Naive thymus-derived CD4-positive, alpha-beta T cell (primary cell): ENCODE data around the gene OR4F15. TPM values are rescaled to one million over a fixed set of nuclear protein-coding genes. Genes with fewer than 3 reads are reported as not detected.

ENCODE experiments used
- ATAC-seq: fragments of 150-1000 bp; cut with Tn5 transposase; 2 replicates; pipeline ENCODE4 v1.10.0; 2021; ENCODE audit warnings: mild to moderate bottlenecking, moderate library complexity
- CTCF ChIA-PET: fragments of 350-600 bp; sonication (Branson Sonifier 250); formaldehyde crosslinking; loops from one replicate; lab custom pipeline; 2021; ENCODE audit warnings: antibody characterized with exemption; lab: Charles Lee
- POLR2A ChIA-PET: fragments of 350-600 bp; sonication (Branson Sonifier 250); formaldehyde crosslinking; loops from one replicate; lab custom pipeline; 2021; ENCODE audit warnings: antibody characterized with exemption, inconsistent platforms; lab: Charles Lee
- DNase-seq, 9 donors: peaks; one replicate each; pipeline versions ENCODE4 v3.0.0 to v3.0.0-alpha.2; 2020 to 2022; ENCODE audit warnings: mixed read lengths in 1 of 9
- H3K27ac ChIP-seq: one replicate; pipeline ENCODE4 v1.7.0; 2013; ENCODE audit warnings: mild to moderate bottlenecking, low read depth, low read length, moderate library complexity
- H3K27me3 ChIP-seq, 2 donors: one replicate each; pipeline ENCODE4 v1.7.0; 2013; ENCODE audit warnings: low read length in 2 of 2, mild to moderate bottlenecking in 2 of 2, moderate library complexity in 2 of 2; ENCODE audit not compliant: control insufficient read depth in 2 of 2, insufficient read depth in 2 of 2
- H3K36me3 ChIP-seq, 3 experiments: 1 replicate in 2 of 3; 2 replicates in 1 of 3; pipeline ENCODE4 v1.7.0; 2013; ENCODE audit warnings: low read length in 3 of 3, mild to moderate bottlenecking in 3 of 3, moderate library complexity in 1 of 3; ENCODE audit not compliant: insufficient read depth in 3 of 3, control insufficient read depth in 2 of 3
- H3K4me1 ChIP-seq, 2 donors: one replicate each; pipeline ENCODE4 v1.7.0; 2013; ENCODE audit warnings: low read length in 2 of 2, mild to moderate bottlenecking in 2 of 2, moderate library complexity in 1 of 2; ENCODE audit not compliant: control insufficient read depth in 2 of 2, insufficient read depth in 2 of 2
- H3K4me3 ChIP-seq: 2 replicates; pipeline ENCODE4 v1.7.0; 2013; ENCODE audit warnings: mild to moderate bottlenecking, low read length
- H3K9me3 ChIP-seq, 3 experiments: 1 replicate in 2 of 3; 2 replicates in 1 of 3; pipeline ENCODE4 v1.7.0; 2013; ENCODE audit warnings: low read length in 3 of 3; ENCODE audit not compliant: control insufficient read depth in 2 of 3
- H3K27ac Mint-ChIP-seq, 9 donors: one replicate each; pipeline ENCODE4 v1.8.0; 2020 to 2022; ENCODE audit warnings: mixed read lengths in 9 of 9, mild to moderate bottlenecking in 8 of 9, moderate library complexity in 5 of 9, inconsistent platforms in 2 of 9
- H3K27me3 Mint-ChIP-seq, 5 donors: one replicate each; pipeline ENCODE4 v1.8.0; 2021 to 2022; ENCODE audit warnings: mixed read lengths in 5 of 5, mild to moderate bottlenecking in 1 of 5
- H3K36me3 Mint-ChIP-seq, 5 donors: one replicate each; pipeline ENCODE4 v1.8.0; 2020 to 2022; ENCODE audit warnings: mixed read lengths in 5 of 5, mild to moderate bottlenecking in 3 of 5, inconsistent platforms in 1 of 5
- H3K4me1 Mint-ChIP-seq, 7 donors: one replicate each; pipeline ENCODE4 v1.8.0; 2020 to 2022; ENCODE audit warnings: mixed read lengths in 7 of 7, mild to moderate bottlenecking in 3 of 7, inconsistent platforms in 1 of 7
- H3K4me3 Mint-ChIP-seq, 10 donors: one replicate each; pipeline ENCODE4 v1.8.0; 2020 to 2022; ENCODE audit warnings: mild to moderate bottlenecking in 10 of 10, mixed read lengths in 10 of 10, moderate library complexity in 6 of 10, inconsistent platforms in 2 of 10
- H3K9me3 Mint-ChIP-seq, 11 donors: one replicate each; pipeline ENCODE4 v1.8.0; 2020 to 2022; ENCODE audit warnings: mixed read lengths in 11 of 11, mild to moderate bottlenecking in 4 of 11, inconsistent platforms in 1 of 11, moderate library complexity in 1 of 11
- intact Hi-C, 2 donors: fragments of 100-400 bp; cut with micrococcal nuclease; formaldehyde crosslinking; loops; one replicate each; pipeline ENCODE4 v1.15.1; 2023
- polyA plus RNA-seq, 2 donors: library from polyadenylated mRNA; unstranded; fragments of 300-500 nt; fragmentation: Illumina TruSeq; gene quantifications; one replicate each; pipeline ENCODE4 v1.2.3, GENCODE V29; 2021
- total RNA-seq, 6 experiments: library from RNA in 5 of 6; stranded (reverse) in 5 of 6; gene quantifications; 1 replicate in 5 of 6; 2 replicates in 1 of 6; pipeline ENCODE4 v1.2.3 and lab custom pipeline; 2021 to 2026

OR4F15 gene
- total and polyA plus RNA-seq, 7 experiments from 2014 or later = 0.16 TPM; not detected in 6

DNA sequence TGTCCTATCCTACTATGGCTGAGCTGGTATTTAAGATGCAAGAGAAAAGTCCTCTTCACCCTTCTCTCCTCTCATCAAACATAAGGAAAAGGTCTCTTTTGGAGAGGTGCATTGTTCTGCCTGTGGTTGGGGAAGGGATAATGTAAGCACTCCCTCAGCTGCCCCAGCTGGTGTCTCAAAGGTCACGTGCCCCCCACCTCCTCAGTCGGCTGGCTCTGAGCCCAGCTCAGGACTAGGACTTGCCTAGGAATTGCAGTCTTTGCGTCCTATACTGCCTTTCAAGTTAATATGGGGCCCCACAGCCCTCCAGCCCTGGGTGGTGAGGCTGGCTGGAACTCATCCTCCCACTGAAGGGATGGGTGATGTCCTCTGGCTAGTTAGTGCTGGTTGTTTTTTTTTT lies 29.7 kb downstream of the OR4F15 start:
- Histone ChIP-seq H3K27me3 (no peaks in the 10 kb centered on the region), H3K36me3 (no peaks in the 10 kb centered on the region), H3K4me1 (no peaks in the 10 kb centered on the region), H3K4me3 (no peak overlapping the region), H3K9me3 (no peaks in the 10 kb centered on the region), H3K27ac (no peak overlapping the region)
- no peak for DNase-seq
- ATAC-seq = no peak
- no peak overlapping the region for H3K27ac Mint-ChIP-seq
- ChIA-PET POLR2A (no interaction called here), CTCF (no interaction called here)
- no peak overlapping the region for H3K4me3 Mint-ChIP-seq
- no peaks in the 10 kb centered on the region for H3K4me1 Mint-ChIP-seq
- intact Hi-C loops = no loop called here
- no peaks in the 10 kb centered on the region for H3K36me3 Mint-ChIP-seq
- peaks cover 0 to 5% (median 0%) of the 10 kb centered on the region in 11 donors for H3K9me3 Mint-ChIP-seq
- peaks cover 17 to 69% (median 38%) of the 10 kb centered on the region in 5 donors for H3K27me3 Mint-ChIP-seq

DNA sequence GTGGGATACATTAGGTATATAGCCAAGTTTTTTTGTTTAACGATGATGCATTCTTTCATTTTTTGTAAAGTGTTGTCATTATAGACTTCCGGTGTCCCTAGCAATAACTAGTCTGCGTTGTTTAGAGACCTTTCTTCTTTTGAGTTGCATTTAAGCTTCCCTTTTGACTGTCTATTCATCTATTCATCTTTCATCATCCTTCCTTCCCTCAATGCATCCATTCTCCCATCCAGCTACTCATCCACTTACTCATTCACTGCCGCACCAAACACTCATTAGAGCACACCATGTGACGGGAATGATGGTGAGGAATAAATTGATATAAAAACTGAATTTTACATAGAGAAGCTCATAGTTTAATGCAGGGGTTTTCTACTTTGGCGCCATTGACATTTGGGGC lies 32.9 kb downstream of the OR4F15 start:
- H3K27ac ChIP-seq = no peak overlapping the region
- H3K4me1 Mint-ChIP-seq = no peaks in the 10 kb centered on the region
- H3K4me3 ChIP-seq = no peak overlapping the region
- ATAC-seq (no peak), DNase-seq (no peak)
- H3K27ac Mint-ChIP-seq = no peak overlapping the region
- ChIA-PET CTCF (no interaction called here), POLR2A (no interaction called here)
- H3K27me3 ChIP-seq = no peaks in the 10 kb centered on the region
- H3K4me1 ChIP-seq = no peaks in the 10 kb centered on the region
- intact Hi-C loops = no loop called here
- no peaks in the 10 kb centered on the region for H3K36me3 ChIP-seq
- no peak overlapping the region for H3K4me3 Mint-ChIP-seq
- H3K36me3 Mint-ChIP-seq = no peaks in the 10 kb centered on the region
- no peaks in the 10 kb centered on the region for H3K9me3 ChIP-seq
- peaks cover 25 to 71% (median 58%) of the 10 kb centered on the region in 5 donors for H3K27me3 Mint-ChIP-seq
- H3K9me3 Mint-ChIP-seq = peaks cover 0 to 5% (median 0%) of the 10 kb centered on the region in 11 donors

DNA sequence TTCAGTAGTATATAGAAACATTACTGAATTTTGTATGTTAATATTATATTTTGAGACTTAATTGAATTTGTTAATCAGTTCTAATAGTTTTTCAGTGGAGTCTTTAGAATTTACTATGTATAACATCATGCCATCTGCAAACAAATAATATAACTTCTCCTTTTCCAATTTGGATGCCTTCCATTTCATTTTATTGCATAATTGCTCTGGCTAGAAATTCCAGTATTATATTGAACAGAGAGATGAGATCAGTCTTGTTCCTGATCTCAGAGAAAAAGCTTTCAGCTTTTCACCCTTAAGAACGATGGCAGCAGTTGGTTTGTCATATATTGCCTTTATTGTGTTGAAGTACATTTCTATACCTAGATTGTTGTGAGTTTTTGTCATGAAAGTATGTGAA lies 40.4 kb downstream of the OR4F15 start:
- no peaks in the 10 kb centered on the region for H3K4me1 ChIP-seq
- intact Hi-C loops = no loop called here
- H3K9me3 ChIP-seq = no peaks in the 10 kb centered on the region
- H3K4me3 ChIP-seq = no peak overlapping the region
- CTCF ChIA-PET = no interaction called here
- no peak overlapping the region for H3K27ac ChIP-seq
- H3K36me3 ChIP-seq = no peaks in the 10 kb centered on the region
- Mint-ChIP-seq H3K4me1 (no peaks in the 10 kb centered on the region), H3K9me3 (peaks cover 0 to 1% (median 0%) of the 10 kb centered on the region in 11 donors), H3K4me3 (no peak overlapping the region), H3K27ac (no peak overlapping the region), H3K27me3 (peaks cover 31 to 47% (median 37%) of the 10 kb centered on the region in 5 donors), H3K36me3 (no peaks in the 10 kb centered on the region)
- no peak for ATAC-seq
- no peak for DNase-seq
- POLR2A ChIA-PET = no interaction called here
- H3K27me3 ChIP-seq = no peaks in the 10 kb centered on the region

Other genes starting within 250 kb of the OR4F15 start
- 100 to 1,000 TPM in 1 of 5 experiments, 10 to 100 TPM in 4; 54.4 to 105 (median 87.9) TPM for gene TM2D3, start 159.8 kb upstream of the OR4F15 start, total RNA-seq
- 10 to 100 TPM; 42.8 to 49.2 TPM for gene TM2D3, start 159.8 kb upstream of the OR4F15 start, polyA plus RNA-seq
- gene TARS3, start 87.7 kb upstream of the OR4F15 start, total RNA-seq = 10 to 100 TPM; 20.5 to 42.6 (median 23.6) TPM
- gene TARS3, start 87.7 kb upstream of the OR4F15 start, polyA plus RNA-seq = 10 to 100 TPM; 10.2 to 17.0 TPM
- not detected for gene OR4F6, start 8.7 kb upstream of the OR4F15 start, total RNA-seq
- gene OR4F6, start 8.7 kb upstream of the OR4F15 start, polyA plus RNA-seq = not detected